ENCODE measurements around the gene KIF5C. TPM values are rescaled to one million over a fixed set of nuclear protein-coding genes. Genes with fewer than 3 reads are reported as not detected.

Gene KIF5C
- total RNA-seq, 1 experiment from 2014 or later: 1.4 TPM

DNA sequence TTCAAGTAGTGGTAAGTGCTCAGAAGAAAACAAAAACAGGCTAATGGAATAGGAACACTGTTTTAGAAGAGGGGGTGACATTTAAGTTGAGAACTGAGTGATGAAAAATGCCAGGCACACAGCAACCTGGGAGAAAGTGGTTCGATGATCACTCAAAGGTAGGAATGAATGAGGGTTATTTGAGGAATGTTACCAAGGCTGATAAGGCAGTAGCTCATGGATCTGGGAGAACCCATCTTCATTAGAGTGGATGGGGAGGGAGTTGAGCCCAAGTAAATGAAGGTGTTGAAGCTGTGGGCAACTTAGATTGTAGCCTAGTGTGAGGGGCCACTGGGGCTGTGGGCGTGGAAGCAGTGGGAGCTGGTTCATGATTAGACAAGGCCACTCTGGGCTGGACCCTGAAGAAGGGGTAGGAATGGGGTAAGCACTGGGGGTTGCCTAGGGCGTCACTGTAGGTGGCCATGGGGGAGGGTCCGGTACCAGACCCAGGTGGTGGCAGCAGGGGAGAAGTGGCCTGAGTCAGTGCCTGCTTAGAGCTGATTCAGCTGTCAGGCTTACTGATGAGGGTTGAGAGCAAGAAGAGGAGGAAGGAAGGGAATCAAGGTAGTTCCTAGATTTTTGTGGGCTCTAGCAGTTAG is 141.0 kb downstream of the KIF5C start:
- in situ Hi-C loops (cut with HindIII; ENCODE audit: low pct_unique_long_range_greater_than_20kb, low sequenced_read_pairs): no loop called here
- DNase-seq (ENCODE audit: low read depth, low spot score): no peak

DNA sequence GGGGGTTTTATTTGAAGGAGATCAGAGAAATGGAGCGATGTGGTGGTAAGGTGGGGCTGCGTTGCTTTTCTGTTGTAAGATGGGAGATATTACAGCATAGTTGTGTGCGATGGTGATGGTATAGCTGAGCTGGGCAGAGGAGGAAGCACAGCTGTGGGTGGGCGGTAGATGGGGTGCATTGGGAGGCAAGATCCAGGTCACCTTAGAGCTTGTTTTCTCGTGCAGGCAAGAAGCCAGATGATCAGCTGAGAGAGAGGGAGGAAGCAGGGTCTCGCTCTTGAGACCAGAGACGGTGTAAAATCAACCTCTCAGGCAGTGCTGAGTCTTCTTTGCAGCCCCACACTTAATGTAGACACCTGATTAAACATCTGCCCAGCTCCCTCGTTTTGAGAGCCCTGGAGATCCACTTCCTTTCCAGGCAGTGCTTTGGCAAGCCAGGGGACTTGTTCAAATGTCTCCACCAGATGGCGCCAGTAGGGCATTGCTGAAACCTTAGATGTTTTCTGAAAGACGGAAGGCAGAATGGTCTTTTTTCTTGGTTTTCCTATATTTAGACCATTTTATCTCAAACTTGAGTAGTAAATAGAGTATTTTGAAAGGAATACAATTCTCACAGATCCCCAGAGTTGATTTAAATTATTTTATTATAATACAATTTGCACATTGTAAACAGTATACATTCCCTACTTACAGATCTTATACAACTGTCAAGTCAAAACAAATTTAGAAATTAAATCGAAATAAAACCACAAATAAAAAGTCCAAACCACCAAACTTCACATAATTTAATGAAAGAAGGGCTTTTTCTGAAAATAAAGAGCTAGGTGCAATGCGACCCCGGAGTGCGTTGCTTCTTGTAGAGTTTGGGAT is 142.3 kb downstream of the KIF5C start:
- in situ Hi-C loops (cut with HindIII; ENCODE audit: low pct_unique_long_range_greater_than_20kb, low sequenced_read_pairs): no loop called here

DNA sequence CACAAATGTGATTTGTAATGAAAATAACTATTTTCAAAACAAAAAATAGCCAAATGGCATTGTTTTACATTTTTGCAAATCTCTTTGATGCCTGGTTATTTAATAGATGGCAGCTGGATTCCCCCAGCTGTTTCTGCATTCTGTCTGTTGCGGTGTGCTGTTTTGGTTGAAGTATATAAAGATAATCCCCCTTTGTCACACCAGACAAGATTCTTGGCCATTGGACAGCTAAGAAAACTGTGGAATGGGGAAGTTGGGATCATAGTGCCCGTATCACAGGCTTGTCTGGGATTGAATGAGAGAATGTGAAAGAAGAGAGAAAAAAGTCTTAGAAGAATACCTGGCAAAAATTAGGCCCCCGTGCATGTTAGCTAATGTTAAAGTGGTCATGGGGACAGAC is 144.0 kb downstream of the KIF5C start:
- in situ Hi-C loops (cut with HindIII; ENCODE audit: low pct_unique_long_range_greater_than_20kb, low sequenced_read_pairs): no loop called here
- DNase-seq (ENCODE audit: low read depth, low spot score): no peak

More for the DNA sequence above, 142.3 kb downstream of the KIF5C start:
- DNase-seq (ENCODE audit: low read depth, low spot score): peak; percentile 73

GRCh38 chr2:149019768-149020167 is 144.7 kb downstream of the KIF5C start:
- in situ Hi-C loops (cut with HindIII; ENCODE audit: low pct_unique_long_range_greater_than_20kb, low sequenced_read_pairs): no loop called here
- DNase-seq (ENCODE audit: low read depth, low spot score): no peak

- in situ Hi-C loops (cut with HindIII; ENCODE audit: low pct_unique_long_range_greater_than_20kb, low sequenced_read_pairs): no loop called here
- no peak for DNase-seq (ENCODE audit: low read depth, low spot score)
Measured at GRCh38 chr2:149020432-149020851, 145.4 kb downstream of the KIF5C start.

DNA sequence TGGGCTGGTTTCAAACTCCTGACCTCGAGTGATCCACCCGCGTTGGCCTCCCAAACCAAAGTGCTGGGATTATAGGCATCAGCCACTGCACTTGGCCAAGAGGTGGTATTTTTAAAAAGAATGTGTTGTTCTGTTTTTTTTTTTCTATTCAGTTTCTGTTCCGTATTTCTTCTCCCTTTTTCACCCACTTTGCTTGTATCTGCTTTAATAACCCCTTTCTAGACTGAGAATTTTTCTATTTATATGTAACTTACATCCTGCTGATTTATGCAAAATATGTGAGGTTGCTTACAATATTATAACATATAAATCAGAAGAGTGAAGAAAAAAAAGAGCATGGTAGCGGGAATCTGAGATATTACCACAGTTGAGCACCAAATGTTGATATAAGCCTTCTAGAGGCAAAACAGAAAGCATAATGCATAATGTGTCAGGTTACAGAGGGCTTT is 146.3 kb downstream of the KIF5C start:
- in situ Hi-C loops (cut with HindIII; ENCODE audit: low pct_unique_long_range_greater_than_20kb, low sequenced_read_pairs): no loop called here
- no peak for DNase-seq (ENCODE audit: low read depth, low spot score)

DNA sequence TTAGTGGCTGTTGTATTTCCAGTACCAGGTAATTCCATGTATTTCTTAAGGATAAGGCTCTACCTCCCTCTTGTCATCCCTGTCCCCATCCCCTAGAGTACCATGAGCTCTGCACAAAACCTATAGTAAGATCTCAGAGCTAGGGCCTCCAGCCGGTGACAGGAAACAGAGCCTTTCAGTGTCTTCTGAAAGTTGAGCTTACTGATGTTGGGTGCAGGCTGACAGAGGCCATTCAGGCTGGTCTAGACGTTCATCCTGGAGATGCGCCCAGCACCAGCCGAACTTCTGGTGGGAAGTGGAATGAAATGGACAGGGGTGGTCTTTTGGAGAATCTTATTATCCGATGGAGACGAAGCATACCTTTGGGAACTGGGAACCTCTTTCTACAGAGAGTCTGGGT is 146.7 kb downstream of the KIF5C start:
- in situ Hi-C loops (cut with HindIII; ENCODE audit: low pct_unique_long_range_greater_than_20kb, low sequenced_read_pairs): no loop called here
- DNase-seq (ENCODE audit: low read depth, low spot score): no peak

GRCh38 chr2:149023091-149023490 is 148.1 kb downstream of the KIF5C start:
- in situ Hi-C loops (cut with HindIII; ENCODE audit: low pct_unique_long_range_greater_than_20kb, low sequenced_read_pairs): no loop called here
- no peak for DNase-seq (ENCODE audit: low read depth, low spot score)

- DNase-seq (ENCODE audit: low read depth, low spot score): no peak
- in situ Hi-C loops (cut with HindIII; ENCODE audit: low pct_unique_long_range_greater_than_20kb, low sequenced_read_pairs): no loop called here
Measured at GRCh38 chr2:149027590-149028250, 152.7 kb downstream of the KIF5C start.

- in situ Hi-C loops (cut with HindIII; ENCODE audit: low pct_unique_long_range_greater_than_20kb, low sequenced_read_pairs): no loop called here
- no peak for DNase-seq (ENCODE audit: low read depth, low spot score)
Measured at GRCh38 chr2:149028377-149028776, 153.3 kb downstream of the KIF5C start.

DNA sequence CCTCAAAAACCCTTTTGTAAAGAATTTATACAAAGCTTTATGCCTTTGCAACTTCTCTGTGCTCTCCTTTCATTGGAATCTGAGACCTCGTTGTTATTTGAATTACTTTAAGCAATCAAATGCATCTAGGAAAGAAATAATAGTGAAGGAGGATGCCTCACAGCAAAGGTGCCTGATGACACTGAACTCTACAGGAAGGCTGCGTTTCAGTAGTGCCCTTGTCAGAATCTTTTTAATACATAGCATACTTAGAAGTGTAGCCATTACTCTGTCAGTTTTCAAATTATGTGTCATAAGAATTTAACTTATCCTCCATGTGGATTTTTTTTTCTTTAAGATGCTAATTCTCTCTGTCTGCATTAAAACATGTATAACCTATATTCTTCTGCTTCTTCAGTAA is 153.9 kb downstream of the KIF5C start:
- DNase-seq (ENCODE audit: low read depth, low spot score): no peak
- in situ Hi-C loops (cut with HindIII; ENCODE audit: low pct_unique_long_range_greater_than_20kb, low sequenced_read_pairs): no loop called here

GRCh38 chr2:149029307-149029965 is 154.4 kb downstream of the KIF5C start:
- in situ Hi-C loops (cut with HindIII; ENCODE audit: low pct_unique_long_range_greater_than_20kb, low sequenced_read_pairs): no loop called here

DNA sequence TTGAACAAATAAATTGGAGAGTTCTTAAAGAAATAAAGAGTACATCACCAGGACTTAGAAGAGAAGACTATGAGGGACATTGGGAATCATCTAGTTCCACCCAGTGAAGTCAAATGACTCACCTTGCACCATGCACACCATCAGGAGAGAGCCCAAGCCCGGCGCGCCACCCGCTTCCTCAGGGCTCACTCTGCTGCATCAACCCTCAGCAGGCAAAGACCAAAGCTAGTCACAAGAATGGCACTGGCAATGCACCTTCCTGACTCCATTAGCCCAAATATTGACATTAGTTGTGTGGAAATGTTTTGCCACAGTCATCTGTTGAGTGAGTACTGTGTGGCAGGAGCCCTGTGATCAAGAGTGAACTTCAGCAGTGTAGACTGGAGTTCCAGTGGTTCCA is 156.4 kb downstream of the KIF5C start:
- in situ Hi-C loops (cut with HindIII; ENCODE audit: low pct_unique_long_range_greater_than_20kb, low sequenced_read_pairs): no loop called here
- DNase-seq (ENCODE audit: low read depth, low spot score): no peak

More at GRCh38 chr2:149029307-149029965, 154.4 kb downstream of the KIF5C start:
- DNase-seq (ENCODE audit: low read depth, low spot score): no peak

GRCh38 chr2:149033716-149034115 is 158.7 kb downstream of the KIF5C start:
- no peak for DNase-seq (ENCODE audit: low read depth, low spot score)
- in situ Hi-C loops (cut with HindIII; ENCODE audit: low pct_unique_long_range_greater_than_20kb, low sequenced_read_pairs): no loop called here

DNA sequence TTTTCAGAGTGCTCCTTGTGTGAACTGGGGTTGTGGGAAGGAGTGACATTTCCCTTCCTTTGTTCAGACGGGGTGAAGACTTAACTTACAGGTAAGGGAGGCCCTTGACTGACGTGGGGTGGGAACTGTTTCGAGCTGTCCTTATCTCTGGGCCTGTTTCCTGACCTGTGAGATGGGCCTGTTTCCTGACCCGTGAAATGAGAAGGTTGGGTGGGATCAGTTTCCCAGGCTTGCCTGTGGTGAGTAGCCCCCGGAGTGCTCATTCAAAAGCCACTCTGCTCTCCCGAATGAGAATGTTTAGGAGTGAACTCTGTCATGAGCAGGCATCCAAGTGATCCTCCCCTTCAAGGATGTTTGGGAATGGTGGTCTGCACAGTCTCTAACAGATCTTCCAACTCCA is 159.4 kb downstream of the KIF5C start:
- no peak for DNase-seq (ENCODE audit: low read depth, low spot score)
- in situ Hi-C loops (cut with HindIII; ENCODE audit: low pct_unique_long_range_greater_than_20kb, low sequenced_read_pairs): no loop called here

DNA sequence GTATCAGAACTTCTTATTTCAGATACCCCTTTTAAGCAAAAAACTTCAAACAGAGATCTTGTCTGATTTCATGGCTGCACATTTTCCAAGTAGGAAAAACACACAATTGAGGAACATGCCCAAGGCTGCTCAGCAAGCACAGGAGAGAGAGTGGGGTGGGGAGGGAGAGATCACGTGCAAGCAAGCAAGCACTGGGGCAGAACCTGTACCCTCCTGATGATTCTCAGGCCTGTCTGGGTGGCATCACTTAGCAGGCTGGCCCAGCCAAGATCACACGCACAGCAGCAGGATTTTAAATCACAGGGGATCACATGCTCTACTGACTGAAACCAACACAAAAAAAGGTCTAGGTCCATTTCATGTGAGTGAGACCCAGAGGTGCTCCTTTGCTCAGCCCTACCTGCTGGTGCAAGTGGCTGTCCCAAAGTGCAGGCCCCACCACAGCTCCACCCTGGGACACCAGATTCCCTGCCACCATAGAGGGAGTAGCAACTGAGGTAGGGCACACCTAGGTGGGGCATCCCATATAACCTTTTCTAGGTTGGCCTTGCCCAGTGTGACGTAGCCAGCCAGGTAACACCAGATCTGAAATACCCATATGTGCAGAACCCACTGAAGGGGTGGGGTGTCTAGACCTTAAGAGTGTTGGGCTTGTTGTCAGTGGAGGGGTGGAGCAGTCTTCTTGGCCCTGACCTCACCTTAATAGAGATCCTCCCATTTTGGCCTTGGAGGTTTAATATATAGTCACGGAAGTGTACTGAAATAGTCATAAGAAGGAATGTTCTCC is 161.7 kb downstream of the KIF5C start:
- no peak for DNase-seq (ENCODE audit: low read depth, low spot score)
- in situ Hi-C loops (cut with HindIII; ENCODE audit: low pct_unique_long_range_greater_than_20kb, low sequenced_read_pairs): no loop called here

- no peak for DNase-seq (ENCODE audit: low read depth, low spot score)
- in situ Hi-C loops (cut with HindIII; ENCODE audit: low pct_unique_long_range_greater_than_20kb, low sequenced_read_pairs): no loop called here
Measured at GRCh38 chr2:149037851-149038250, 162.8 kb downstream of the KIF5C start.

Measured in SK-MEL-5 (cell line).